ENCODE measurements around the gene HOXD3. TPM values are rescaled to one million over a fixed set of nuclear protein-coding genes. Genes with fewer than 3 reads are reported as not detected.

HOXD3 gene
- 4.3 TPM for polyA plus RNA-seq (2013, experiment 1 of 2; ENCODE audit: insufficient read length)
- 4.2 TPM for polyA plus RNA-seq (2013, experiment 2 of 2; ENCODE audit: insufficient read length)

GRCh38 chr2:176156807-176157498 lies at the start of gene HOXD3:
Gene HOXD3, plus strand, starts transcription at chr2:176157307. Its CDS starts 11,808 bp downstream, at chr2:176169115.
- no peak for DNase-seq

DNA sequence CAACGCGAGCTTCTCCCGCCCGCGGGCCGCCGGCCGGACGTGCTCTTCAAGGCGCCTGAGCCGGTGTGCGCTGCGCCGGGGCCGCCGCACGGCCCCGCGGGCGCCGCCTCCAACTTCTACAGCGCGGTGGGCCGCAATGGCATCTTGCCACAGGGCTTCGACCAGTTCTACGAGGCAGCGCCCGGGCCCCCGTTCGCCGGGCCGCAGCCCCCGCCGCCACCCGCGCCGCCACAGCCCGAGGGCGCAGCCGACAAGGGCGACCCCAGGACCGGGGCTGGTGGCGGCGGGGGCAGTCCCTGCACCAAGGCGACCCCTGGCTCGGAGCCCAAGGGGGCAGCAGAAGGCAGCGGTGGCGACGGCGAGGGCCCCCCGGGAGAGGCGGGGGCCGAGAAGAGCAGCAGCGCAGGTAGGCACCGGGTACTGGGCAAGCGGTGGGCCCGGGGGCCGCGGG lies 49.4 kb upstream of the HOXD3 start:
- no peak for DNase-seq

DNA sequence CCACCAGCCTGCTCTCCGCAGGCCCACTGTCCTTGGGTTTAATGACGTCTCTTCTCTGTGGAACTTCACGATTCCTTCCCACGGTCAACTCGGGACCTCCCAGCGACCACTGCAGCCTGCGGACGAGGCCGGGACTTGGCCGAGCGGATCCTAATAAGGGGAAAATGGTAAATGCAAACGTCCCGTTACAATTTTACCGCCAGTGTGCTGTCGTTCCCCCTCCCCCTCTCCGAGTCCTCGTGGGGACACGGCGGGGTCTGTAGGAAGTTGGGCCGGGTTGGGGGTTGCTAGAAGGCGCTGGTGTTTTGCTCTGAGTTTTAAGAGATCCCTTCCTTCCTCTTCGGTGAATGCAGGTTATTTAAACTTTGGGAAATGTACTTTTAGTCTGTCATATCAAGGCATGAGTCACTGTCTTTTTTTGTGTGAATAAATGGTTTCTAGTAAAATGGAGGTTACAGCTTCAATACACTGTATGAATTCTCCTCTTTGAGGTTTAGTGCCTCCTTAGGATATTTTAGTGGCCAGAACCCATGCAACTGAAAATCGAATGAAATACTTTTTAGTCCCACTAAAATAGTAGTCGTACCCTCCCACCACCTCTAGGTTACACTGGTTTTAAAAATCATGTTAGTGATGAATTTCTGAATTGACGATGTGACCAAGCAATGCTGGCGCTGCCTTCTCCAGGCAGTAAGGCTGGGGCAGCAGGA lies 47.8 kb upstream of the HOXD3 start:
- no peak for DNase-seq

DNA sequence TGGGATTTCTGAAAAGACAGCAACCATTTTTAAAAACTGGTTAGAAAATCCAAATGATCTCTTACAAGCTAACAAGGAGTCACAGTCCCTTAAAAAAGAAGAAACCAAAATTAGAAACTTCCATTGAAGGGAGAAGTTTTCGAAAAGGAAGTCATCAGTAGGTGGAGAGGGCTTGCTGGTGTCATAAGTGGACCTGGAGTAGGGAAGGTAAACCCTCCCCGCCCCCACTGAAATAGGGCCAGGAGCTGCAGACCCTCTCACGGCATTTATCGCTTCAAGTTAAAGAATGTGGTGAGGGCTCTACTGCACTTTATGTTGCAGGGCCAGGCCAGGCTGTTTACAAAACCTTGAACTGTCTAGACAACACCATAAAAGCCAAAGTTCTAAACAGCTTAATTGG lies 47.2 kb upstream of the HOXD3 start:
- no peak for DNase-seq

DNA sequence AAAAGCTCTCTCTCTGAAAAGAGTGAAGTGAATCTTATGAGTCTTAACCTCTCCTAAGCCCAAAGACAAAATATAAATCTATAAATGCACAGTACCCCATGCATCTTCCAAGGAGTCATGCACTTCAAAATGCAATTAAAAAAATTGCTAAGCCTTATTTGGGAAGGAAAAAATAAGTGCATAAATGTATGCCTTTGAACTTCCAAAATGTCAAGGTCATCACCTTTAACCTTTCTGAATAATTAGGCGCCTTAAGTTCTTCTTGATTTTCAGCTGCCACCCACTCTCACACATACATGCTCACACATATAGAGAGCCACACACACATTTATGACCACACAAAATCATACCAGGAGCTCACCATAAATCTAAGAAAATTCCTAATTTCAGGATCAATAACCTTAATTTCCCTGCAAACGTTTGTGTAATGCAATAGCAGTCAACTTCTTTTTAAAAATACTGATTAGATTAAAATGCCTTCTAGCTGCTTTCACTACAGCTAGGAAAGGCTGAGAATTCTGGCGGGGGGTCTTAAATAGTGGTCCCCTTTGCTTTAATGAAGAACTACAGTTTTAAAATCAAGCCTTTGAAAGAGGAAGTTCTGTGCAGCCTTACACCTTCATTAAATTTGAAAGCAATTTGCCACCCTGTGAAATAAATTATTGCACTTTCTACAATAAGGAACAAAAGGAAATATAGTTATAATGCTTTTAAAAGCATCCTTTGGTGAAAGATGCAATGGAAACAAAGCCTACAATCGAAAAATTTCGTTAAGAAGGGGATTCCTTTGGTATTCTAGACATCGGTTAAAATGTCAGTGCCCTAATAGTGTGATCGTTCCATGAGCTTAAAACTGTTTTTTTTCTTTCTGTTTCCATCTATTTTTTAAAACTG lies 46.4 kb upstream of the HOXD3 start:
- DNase-seq = no peak

DNA sequence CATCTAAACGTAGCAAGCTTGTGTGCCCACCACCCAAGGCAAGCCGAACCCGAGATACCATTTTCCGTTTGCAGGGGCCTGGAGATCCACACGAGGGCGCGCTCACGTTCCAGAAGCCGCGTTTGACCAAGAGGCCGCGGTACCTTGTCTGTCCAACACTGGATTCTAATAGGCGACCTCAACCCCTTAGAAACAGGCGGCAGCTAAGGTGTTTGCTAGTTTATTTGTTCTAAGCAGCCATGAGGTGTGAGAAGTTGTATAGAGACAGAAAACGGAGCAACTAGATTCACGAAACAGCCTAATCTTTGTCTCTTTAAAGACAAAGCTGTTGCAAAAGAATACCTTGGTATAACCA lies 45.8 kb upstream of the HOXD3 start:
- DNase-seq = peak; percentile 60

- DNase-seq = no peak
Measured at GRCh38 chr2:176111846-176112374, 45.2 kb upstream of the HOXD3 start.

GRCh38 chr2:176112375-176113302 lies 44.5 kb upstream of the HOXD3 start:
- DNase-seq = no peak

DNA sequence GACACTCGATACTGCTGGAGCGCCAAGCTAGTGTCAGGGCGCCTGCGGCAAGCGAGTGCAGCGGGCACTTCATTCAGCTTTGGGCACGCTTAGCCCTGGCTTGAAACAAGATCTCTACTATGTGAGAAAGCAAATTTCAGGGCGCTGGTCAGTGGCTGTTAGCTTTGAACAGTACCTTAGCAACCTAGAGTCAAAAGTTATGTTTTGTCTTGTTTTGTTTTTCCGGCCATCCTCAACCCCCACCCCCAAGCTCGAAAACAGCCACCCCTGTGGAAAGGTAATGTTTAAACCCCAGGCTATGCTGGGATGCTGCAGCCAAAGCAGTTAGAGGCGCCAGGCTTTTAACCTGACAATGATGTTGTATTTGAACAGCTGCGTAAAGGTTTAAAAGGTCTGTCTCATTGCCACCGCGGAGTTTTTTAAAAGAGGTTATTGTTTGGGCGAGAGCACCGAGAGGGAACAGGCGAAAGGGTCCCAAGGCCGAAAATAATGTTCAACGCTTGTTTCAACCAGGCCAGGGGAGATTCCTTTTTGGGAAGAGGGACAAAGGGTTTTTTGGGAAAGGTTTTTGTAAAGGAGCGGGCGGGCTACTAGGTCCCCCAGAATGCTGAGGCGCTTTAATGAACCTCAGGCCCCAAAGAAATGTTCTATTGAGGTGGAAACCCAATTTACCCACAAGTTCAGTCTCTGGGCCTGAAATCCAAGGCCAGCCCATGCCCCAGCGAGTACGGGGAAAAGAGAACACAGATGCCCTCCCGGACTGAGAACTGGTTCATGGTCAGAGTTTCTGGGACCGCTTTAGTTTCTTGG lies 42.8 kb upstream of the HOXD3 start:
- no peak for DNase-seq

DNA sequence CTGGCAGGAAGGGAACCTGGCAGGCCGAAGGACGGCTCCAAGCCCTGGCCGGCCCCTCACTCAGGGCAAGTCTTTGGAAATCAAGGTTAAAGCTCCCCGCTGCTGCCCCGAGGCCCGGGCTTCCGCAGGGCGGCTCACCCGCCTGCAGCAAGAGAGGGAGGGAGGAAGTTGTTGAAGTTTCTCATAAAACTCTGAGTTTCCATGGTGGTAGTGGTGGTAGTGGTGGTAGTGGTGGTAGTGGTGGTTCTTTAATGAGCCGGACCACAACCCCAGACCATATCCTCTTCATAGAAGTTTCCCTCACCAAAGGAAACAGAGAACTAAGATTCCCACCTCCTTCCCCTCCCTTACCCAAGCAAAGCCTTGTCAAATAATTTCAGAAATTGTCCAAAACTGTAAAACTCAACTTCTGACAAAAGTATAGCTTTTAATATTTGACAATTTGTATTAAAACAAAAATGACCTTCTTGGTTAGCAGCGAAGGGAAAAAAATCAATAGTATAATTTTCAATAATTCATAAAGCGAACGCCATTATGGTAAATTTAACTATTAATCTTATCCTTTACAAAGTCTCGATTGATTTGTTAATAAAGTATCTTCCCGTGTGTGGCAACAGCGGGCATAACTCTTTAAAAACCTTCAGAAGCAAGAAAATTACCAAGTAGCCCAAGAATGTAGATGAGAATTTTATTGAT lies 42.0 kb upstream of the HOXD3 start:
- DNase-seq = no peak

- DNase-seq = peak; percentile 79
Measured at GRCh38 chr2:176115883-176116813, 41.0 kb upstream of the HOXD3 start, which contains the start of gene HOXD10. Gene HOXD10, plus strand, starts transcription at chr2:176116778. Its CDS starts 56 bp downstream, at chr2:176116834.

DNA sequence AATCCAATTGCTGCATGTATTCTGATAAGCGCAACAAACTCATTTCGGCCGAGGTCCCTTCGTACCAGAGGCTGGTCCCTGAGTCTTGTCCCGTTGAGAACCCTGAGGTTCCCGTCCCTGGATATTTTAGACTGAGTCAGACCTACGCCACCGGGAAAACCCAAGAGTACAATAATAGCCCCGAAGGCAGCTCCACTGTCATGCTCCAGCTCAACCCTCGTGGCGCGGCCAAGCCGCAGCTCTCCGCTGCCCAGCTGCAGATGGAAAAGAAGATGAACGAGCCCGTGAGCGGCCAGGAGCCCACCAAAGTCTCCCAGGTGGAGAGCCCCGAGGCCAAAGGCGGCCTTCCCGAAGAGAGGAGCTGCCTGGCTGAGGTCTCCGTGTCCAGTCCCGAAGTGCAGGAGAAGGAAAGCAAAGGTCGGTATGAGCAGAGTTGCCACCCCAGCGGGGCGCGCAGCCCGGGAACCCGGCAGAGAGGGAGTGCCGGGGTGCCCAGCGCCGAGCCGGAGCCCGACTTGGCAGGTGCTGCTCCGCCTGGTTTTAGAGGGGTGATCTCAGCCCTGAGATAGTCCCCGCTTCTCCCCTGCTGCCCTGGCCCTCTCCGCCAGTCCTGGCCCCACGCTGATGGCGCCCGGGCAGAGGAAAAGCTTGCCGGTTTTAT lies 39.8 kb upstream of the HOXD3 start:
- DNase-seq = no peak

- DNase-seq = no peak
Measured at GRCh38 chr2:176117823-176118371, 39.2 kb upstream of the HOXD3 start.

DNA sequence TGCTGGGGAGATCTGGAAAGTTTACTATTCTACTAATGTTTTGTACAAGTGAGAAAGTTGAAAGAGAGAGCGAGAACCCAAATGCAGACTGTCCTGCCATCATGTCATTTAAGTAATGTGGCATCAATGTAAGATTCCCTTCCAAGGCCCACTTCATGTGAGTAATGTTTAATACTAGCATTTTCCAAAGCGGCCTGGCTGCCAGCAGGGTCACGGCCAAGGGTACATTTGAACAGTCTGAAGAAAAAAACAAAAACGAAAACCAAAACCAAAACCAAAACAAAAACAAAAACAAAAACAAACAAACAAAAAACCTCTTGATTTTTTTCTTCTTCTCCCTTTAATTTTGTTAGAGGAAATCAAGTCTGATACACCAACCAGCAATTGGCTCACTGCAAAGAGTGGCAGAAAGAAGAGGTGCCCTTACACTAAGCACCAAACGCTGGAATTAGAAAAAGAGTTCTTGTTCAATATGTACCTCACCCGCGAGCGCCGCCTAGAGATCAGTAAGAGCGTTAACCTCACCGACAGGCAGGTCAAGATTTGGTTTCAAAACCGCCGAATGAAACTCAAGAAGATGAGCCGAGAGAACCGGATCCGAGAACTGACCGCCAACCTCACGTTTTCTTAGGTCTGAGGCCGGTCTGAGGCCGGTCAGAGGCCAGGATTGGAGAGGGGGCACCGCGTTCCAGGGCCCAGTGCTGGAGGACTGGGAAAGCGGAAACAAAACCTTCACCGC lies 38.3 kb upstream of the HOXD3 start:
- DNase-seq = peak; percentile 56

- DNase-seq = no peak
Measured at GRCh38 chr2:176120364-176121189, 36.5 kb upstream of the HOXD3 start.
